Thyroid gland (tissue), 4 donors: ENCODE measurements around the gene TMEM45B. TPM values are rescaled to one million over a fixed set of nuclear protein-coding genes. Genes with fewer than 3 reads are reported as not detected.
"Not testable (repeated sequence)": the region's sequence is repeated elsewhere in the genome, so short reads cannot be mapped to it uniquely, and the experiment has no call there.

Experiments
- DNase-seq, 2 donors: peaks; one replicate each; pipeline ENCODE4 v3.0.0-alpha.2; 2019
- H3K27ac ChIP-seq, 3 donors: fragments of 200-600 bp; sonication (generic); 1 replicate in 2 of 3; 2 replicates in 1 of 3; pipeline ENCODE4 v1.5.1; 2016 to 2019; ENCODE audit warnings: mild to moderate bottlenecking in 1 of 3, moderate library complexity in 1 of 3
- H3K27me3 ChIP-seq: fragments of 200-600 bp; sonication (generic); one replicate; pipeline ENCODE4 v1.5.1; 2019
- H3K36me3 ChIP-seq, 2 donors: fragments of 200-600 bp; sonication (generic); one replicate each; pipeline ENCODE4 v1.5.1; 2016 to 2019
- H3K4me1 ChIP-seq, 2 donors: fragments of 200-600 bp; sonication (generic); one replicate each; pipeline ENCODE4 v1.5.1; 2017 to 2019
- H3K4me3 ChIP-seq, 3 donors: fragments of 200-600 bp; sonication (generic); replicated peaks in 1 of 3; 1 replicate in 2 of 3; 2 replicates in 1 of 3; pipeline ENCODE4 v1.5.1; 2016; ENCODE audit warnings: mild to moderate bottlenecking in 1 of 3
- H3K9me3 ChIP-seq: fragments of 200-600 bp; sonication (generic); one replicate; pipeline ENCODE4 v1.5.1; 2017
- CTCF ChIP-seq, 6 experiments: fragments of 200-600 bp in 3 of 6; fragments of 450-650 bp in 3 of 6; sonication (generic) in 3 of 6; IDR thresholded peaks; one replicate each; pipeline ENCODE4 v1.5.1; 2016 to 2019; ENCODE audit warnings: antibody characterized with exemption in 6 of 6, mild to moderate bottlenecking in 2 of 6, inconsistent platforms in 1 of 6, moderate library complexity in 1 of 6
- POLR2A ChIP-seq, 2 donors: fragments of 450-650 bp; IDR thresholded peaks; one replicate each; pipeline ENCODE4 v1.6.1; 2017; ENCODE audit warnings: antibody characterized with exemption in 2 of 2, mild to moderate bottlenecking in 2 of 2, moderate library complexity in 1 of 2
- WGBS, 2 donors: methylation state at CpG; one replicate each; pipeline ENCODE4 v1.1.5; 2017; 5-methylcytosine and 5-hydroxymethylcytosine counted together
- intact Hi-C: fragments of 100-400 bp; cut with DNase I; formaldehyde crosslinking; loops from one replicate; pipeline ENCODE4 v1.15.1; 2023
- total RNA-seq, 4 donors: library from RNA; depleted of rRNA; stranded (reverse); fragments of >200 nt; gene quantifications; one replicate each; pipeline ENCODE4 v1.2.3, GENCODE V29; 2016

Gene TMEM45B
- total RNA-seq, 4 donors from 2014 or later: 8.1 to 28.1 (median 21.9) TPM

GRCh38 chr11:129791515-129791914 is 24.1 kb upstream of the TMEM45B start:
- H3K27me3 ChIP-seq: no peaks in the 10 kb centered on the region
- WGBS, 2 donors: 93 to 98% methylated on average over 2 of the region's 2 CpGs
- no peak for DNase-seq
- intact Hi-C loops: no loop called here
- no peak for TF ChIP-seq POLR2A (IDR thresholded peaks at IDR 0.05)
- no peak for TF ChIP-seq CTCF (IDR thresholded peaks at IDR 0.05)
- H3K27ac ChIP-seq: no peak overlapping the region
- no peak overlapping the region for H3K4me3 ChIP-seq
- no peaks in the 10 kb centered on the region for H3K9me3 ChIP-seq
- no peaks in the 10 kb centered on the region for H3K36me3 ChIP-seq
- no peaks in the 10 kb centered on the region for H3K4me1 ChIP-seq

- no peaks in the 10 kb centered on the region for H3K9me3 ChIP-seq
- no peaks in the 10 kb centered on the region for H3K4me1 ChIP-seq
- no peak for DNase-seq
- intact Hi-C loops: no loop called here
- H3K27me3 ChIP-seq: no peaks in the 10 kb centered on the region
- no peak overlapping the region for H3K27ac ChIP-seq
- WGBS, 2 donors: 67 to 72% methylated on average over 3 of the region's 4 CpGs
- TF ChIP-seq CTCF (IDR thresholded peaks at IDR 0.05) (no peak), POLR2A (IDR thresholded peaks at IDR 0.05) (no peak)
- H3K36me3 ChIP-seq: no peaks in the 10 kb centered on the region
- no peak overlapping the region for H3K4me3 ChIP-seq
These were observed 23.0 kb upstream of the TMEM45B start for GRCh38 chr11:129792663-129793062.

GRCh38 chr11:129795089-129795488 is 20.6 kb upstream of the TMEM45B start:
- H3K36me3 ChIP-seq: no peaks in the 10 kb centered on the region
- intact Hi-C loops: no loop called here
- no peaks in the 10 kb centered on the region for H3K4me1 ChIP-seq
- no peak for DNase-seq
- WGBS, 2 donors: 29 to 49% methylated on average over 2 of the region's 2 CpGs
- H3K27ac ChIP-seq: no peak overlapping the region
- H3K9me3 ChIP-seq: no peaks in the 10 kb centered on the region
- no peak overlapping the region for H3K4me3 ChIP-seq
- no peak for TF ChIP-seq POLR2A (IDR thresholded peaks at IDR 0.05)
- TF ChIP-seq CTCF (IDR thresholded peaks at IDR 0.05): no peak
- H3K27me3 ChIP-seq: no peaks in the 10 kb centered on the region

- no peak overlapping the region for H3K27ac ChIP-seq
- no peaks in the 10 kb centered on the region for H3K4me1 ChIP-seq
- no peak overlapping the region for H3K4me3 ChIP-seq
- 77 to 94% methylated on average over 2 of the region's 2 CpGs for WGBS, 2 donors
- H3K36me3 ChIP-seq: no peaks in the 10 kb centered on the region
- TF ChIP-seq CTCF (IDR thresholded peaks at IDR 0.05): no peak
- TF ChIP-seq POLR2A (IDR thresholded peaks at IDR 0.05): no peak
- intact Hi-C loops: no loop called here
- DNase-seq: no peak
- H3K9me3 ChIP-seq: no peaks in the 10 kb centered on the region
- H3K27me3 ChIP-seq: no peaks in the 10 kb centered on the region
These were observed 17.4 kb upstream of the TMEM45B start for GRCh38 chr11:129798212-129798611.

- H3K4me3 ChIP-seq, H3K4me1 ChIP-seq, H3K27ac ChIP-seq, intact Hi-C loops, H3K27me3 ChIP-seq, H3K9me3 ChIP-seq, DNase-seq, H3K36me3 ChIP-seq: not testable (repeated sequence)
- 56 to 60% methylated on average over 1 of the region's 1 CpG for WGBS, 2 donors
These were observed 15.5 kb upstream of the TMEM45B start for GRCh38 chr11:129800162-129800561.

- TF ChIP-seq POLR2A (IDR thresholded peaks at IDR 0.05) (no peak), CTCF (IDR thresholded peaks at IDR 0.05) (no peak)
These were observed 15.0 kb upstream of the TMEM45B start for GRCh38 chr11:129800655-129801054.

More at GRCh38 chr11:129800655-129801054, 15.0 kb upstream of the TMEM45B start:
- Histone ChIP-seq H3K27ac (no peak overlapping the region), H3K4me1 (no peaks in the 10 kb centered on the region), H3K27me3 (no peaks in the 10 kb centered on the region), H3K9me3 (no peaks in the 10 kb centered on the region), H3K36me3 (no peaks in the 10 kb centered on the region), H3K4me3 (no peak overlapping the region)
- intact Hi-C loops: no loop called here
- DNase-seq: no peak
